Stimulated activated CD8-positive, alpha-beta memory T cell treated with anti-CD3 and anti-CD28 coated beads, Interleukin-15, amount 100 ng/mL, for 1 hour (primary cell): ENCODE results near the gene URB1.
"Not testable (repeated sequence)": the region's sequence is repeated elsewhere in the genome, so short reads cannot be mapped to it uniquely, and the experiment has no call there.

ENCODE experiments used
- DNase-seq: peaks from one replicate; pipeline ENCODE4 v3.0.0-alpha.2; 2020; ENCODE audit warnings: low read depth

Gene URB1

DNA sequence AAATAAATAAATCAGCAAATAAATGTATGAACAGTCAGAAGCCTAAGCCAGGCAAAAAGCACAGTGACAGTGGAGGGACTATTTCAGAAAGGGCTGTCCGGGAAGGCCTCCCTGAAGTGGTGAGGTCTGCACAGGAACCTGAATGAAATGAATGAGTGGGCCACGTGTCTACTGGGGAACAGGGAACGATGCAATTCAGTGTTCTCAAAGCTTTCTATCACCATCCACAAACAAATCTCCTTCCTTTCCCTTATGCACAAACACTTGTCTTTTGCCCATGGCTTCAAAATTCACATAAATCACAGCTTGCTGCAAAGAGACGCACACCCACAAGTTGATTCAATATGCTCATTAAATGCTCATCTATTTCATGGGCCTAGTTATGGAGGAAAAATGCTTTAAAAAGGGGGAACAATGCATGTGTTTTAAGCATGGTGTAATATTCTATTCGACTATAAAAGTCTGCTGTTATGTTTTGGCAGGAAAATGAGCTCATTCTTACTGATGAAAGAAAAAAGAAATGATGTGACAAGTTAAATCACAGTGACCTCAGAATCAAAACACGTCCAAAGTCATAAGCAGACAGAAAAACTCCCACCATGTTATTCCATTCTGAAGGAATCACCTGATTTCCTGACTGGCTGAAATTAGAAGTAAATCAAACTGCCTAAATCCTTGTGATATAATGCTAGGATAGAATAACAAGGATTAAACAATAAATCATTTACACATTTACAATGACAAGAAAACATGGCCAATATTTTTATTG, 21.6 kb downstream of the URB1 start:
- DNase-seq: no peak

DNA sequence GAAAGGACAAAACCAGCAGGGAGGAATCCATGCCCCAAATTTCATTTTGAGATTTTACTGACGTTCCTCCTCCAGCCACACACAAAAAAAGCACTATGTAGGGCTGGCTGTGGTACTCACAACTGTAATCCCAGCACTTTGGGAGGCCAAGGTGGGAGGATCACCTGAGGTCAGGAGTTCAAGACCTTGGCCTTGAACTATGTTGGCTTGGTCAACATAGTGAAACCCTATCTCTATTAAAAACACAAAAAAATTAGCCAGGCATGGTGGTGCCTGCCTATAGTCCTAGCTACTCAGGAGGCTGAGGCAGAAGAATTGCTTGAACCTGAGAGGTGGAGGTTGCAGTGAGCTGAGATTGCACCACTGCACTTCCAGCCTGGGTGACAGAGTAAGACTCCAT, 23.9 kb downstream of the URB1 start:
- DNase-seq: not testable (repeated sequence)

DNA sequence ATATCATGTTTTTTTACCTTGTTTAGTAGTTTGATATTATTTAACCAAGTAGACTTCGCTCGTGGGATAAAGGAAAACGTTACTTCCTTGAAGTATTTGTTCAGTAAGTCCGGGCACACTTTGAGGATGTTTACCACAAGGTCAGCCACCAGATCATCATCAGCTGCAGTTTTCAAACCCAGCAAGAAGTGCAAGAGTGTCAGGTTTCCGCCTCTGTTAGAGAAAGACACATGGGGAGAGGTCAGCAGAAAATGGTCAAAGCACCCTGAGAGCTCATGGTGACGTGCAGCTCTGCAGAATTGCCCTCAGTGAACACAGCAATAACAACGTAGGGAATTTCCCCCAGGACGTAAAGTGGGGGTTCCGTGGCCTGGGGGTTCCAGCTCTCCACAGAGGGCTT, 24.4 kb downstream of the URB1 start:
- no peak for DNase-seq

DNA sequence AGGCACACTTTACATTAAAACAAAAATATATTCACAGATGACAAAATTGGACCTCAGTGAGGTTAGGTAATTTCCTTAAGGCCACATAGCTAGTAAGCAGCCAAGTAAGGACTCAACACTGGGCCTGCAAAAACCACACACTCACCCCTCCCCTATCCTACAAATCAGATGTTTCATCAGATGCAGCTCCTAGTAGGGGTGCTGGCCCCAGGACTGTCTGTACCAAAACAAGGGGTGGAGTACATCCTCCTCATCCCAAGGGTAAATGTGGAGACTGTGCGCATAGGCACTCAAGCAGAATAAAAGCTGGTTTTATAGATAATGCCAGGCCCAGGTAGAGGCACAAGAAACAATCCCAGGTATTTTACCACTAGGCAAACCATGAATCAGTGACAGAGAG, 25.7 kb downstream of the URB1 start:
- no peak for DNase-seq

DNA sequence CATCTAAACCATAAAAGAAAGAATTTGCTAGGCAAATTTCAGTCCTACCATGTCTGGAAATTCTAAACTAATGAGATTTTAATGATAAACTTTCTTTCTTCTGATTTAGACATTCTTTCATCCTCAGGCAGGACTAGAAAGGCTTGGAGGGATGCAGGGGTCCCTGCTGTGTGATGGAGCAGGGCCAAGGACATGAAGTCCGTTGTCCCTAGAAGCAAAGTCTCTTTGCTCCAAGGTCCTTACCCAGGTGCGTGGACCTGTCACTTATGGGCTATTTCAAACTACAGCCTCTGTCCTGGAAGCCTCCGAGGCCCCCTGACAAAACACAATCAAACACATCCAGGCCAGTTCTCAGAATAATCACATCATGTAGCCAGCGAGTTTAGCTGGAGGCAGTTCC, 26.6 kb downstream of the URB1 start:
- no peak for DNase-seq

DNA sequence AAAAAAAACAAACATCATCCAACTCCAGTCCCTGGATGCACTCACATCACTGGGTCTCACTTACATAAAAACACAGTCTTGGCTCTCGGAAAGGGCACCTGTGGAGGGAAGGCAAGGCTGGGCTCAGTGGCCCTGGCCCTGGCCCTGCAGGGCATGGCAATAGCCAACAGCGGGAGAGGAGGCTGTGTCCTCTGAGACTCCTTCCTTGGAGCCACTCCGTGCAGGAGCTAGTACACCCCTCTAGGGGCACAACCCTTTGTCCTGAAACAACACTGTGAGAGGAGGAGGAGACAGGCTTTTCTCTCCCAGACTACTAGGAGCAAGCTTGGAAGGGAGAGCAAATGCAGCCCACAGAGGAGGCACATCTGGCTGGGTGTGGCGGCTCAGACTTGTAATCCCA, 28.0 kb downstream of the URB1 start:
- no peak for DNase-seq

DNA sequence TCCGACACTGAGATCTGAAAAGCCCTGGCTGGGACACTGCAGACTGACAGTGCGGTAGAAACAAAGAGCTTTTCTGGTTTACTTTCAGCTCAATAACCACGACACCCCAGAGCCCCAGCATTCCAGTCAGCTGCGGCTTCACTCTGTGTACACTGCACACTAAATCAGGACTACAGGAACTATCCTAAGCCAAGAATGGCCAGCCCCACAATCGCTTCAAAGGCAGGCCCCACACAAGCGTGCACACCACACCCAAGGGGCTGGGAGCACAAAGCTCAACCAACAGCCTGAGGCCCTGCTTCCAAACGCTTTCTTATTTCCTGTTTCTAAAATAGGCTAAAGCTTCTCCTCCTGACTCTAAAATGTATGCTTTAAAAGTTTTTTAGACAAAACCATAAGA, 28.4 kb downstream of the URB1 start:
- DNase-seq: no peak

DNA sequence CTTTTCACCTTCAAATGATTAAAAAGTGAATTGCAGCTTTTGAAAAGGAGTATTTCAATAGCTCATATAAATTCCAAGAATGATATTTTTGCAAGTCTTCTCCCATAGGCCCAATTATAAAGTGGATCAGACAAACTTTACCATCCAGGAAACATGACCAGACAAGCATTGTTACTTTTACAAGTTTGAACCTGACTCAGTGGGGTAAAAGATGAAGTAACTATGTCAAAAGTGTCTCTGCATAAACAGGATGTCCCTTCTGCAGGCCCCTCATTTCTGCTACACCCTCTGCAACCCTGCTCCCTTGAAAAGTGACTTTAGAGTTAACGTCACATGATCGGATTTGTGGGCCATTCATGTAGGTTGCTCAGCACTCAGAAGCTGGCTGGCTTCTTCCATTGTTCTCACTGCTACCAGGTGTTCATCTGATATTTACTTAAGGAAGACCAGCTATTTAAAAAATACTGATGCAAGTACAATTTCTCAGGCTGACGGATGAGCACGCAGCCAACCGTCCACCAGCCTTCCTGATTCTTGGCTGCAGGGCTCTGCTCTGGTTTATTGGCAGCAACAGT, 32.3 kb downstream of the URB1 start:
- DNase-seq: no peak

DNA sequence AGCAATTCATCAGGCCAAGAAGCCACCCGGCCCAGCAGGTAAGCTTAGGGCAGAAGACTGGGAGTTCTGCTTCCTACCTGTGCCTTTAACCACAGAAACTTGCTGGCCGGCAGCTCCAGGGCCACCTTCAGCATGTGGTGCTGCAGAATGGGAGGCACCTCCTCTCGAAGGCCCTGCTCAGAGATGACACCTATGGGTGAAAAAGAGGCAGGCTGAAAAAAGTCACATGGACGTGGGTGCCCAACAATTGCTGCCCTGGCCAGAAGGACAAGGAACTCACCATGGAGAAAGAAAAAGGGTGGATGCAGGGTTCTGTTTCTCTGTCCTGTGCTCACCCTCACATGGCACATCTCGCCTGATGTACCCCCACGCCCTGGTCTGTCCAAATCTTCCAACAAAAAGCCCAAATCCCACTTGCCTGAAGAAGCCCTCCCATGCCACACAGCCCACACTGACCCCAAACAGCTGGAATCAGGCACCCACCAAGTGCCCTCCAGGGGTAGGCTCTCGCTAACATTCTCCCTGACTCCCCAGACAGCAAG, 33.0 kb downstream of the URB1 start:
- no peak for DNase-seq

DNA sequence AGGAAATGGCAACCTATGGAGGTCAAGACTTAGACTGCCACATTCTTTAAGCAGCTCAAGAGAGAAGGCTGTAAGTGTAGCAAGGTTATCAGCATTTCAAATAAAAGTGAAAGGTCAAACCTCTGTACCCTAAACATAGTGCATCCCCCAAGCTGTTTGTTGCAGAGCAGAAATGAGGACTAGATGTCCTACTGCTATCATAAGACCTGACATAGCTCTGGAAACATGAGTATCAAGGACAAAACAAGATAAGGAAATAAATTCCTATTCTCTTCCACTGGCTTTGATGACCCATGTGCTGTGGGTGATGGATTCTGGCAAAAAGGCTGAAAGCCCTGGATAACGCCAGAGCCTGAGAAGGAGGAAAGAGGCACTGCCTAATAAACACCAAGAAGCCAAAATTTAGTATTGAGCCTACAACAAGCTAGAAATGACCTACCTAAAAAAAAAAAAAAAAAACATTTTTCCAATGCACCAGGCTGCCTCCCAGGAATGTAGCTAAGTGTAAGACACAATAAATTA, 35.9 kb downstream of the URB1 start:
- DNase-seq: no peak

DNA sequence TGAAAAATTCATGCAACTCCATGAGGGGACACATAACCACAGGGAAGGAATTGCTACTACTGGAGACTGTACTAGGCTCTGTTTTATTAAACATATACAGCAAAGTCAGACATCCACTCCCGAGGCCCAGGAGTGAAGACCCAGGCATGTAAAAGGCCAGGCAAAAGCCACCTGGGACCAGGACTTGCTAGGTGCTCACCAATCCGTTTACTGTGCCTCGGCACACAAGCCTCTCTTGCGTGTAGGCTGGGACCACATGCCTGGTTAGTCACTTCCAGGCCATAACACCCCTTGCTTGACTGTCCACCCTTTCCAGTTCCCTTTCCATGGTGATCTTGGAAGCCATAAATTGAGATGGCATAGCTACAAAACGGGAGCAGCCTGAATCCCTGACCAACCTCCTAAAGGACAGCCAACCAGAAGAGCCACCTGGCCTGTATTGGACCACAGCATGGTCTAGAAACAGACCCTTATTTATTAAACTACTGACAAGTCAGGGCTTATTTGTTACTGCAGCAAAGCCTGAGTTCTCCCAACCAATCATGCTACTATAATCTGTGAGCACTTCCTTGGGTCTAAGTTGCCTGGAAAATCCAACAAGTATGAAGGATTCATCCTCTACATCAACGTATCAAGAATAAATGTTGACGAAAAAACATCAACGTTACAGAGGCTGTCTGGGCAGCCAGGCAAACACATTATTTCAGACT, 39.7 kb downstream of the URB1 start:
- DNase-seq: no peak

DNA sequence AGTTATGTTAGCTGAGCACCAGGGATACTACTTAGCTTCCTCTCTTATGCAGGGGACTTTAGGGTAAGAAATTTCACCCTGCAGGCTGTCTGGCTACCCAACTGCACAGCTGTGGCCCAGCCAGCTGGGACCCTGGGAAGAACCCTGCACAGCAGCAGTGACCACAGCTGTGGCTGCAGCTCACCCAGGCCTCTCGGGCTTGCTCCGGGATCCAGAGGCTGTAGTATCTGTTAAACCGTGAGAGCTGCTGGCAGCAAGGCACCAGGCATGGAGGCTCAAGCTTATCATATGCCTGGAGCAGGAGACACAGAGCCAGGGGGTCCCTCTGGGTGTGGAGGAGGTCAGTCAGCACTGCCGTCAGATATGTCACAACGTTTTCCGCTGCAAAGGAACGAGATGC, 40.3 kb downstream of the URB1 start:
- DNase-seq: no peak

DNA sequence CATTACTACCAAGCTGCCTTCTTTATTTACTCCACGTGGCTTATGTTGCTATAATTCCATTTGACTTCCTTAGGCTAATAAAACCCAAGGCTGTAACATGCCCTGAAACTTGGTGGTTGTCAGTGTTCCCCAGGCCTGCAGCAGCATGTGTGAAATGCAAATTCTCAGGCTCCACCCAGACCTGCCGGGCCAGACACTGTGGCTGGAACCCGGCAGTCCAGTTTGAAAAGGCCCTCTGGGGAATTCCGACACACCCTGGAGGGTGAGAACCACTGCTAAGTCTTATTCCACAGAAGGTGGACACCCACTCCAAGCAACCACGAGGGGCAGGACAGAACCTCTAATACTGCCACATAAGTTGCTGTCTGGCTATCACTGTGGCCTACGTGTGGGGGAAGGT, 41.4 kb downstream of the URB1 start:
- DNase-seq: no peak

DNA sequence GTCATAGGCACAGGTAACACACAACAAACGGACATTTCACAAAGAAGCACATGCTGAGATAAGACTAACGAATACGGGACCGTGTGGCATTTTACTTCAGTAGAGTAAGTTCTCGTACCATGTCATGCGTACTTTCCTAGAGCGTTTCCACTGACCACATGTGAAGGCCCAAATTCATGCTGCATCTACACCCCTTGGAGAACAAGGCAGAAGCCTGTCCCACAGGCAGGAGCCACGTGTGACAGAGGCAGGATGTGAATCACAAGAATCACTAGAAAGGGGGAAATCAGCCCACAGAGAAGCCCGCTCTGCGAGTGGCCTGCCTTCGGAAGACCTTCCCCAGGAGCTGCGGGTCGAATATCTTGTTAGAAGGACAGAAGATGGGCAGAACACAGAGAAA, 41.8 kb downstream of the URB1 start:
- DNase-seq: no peak

DNA sequence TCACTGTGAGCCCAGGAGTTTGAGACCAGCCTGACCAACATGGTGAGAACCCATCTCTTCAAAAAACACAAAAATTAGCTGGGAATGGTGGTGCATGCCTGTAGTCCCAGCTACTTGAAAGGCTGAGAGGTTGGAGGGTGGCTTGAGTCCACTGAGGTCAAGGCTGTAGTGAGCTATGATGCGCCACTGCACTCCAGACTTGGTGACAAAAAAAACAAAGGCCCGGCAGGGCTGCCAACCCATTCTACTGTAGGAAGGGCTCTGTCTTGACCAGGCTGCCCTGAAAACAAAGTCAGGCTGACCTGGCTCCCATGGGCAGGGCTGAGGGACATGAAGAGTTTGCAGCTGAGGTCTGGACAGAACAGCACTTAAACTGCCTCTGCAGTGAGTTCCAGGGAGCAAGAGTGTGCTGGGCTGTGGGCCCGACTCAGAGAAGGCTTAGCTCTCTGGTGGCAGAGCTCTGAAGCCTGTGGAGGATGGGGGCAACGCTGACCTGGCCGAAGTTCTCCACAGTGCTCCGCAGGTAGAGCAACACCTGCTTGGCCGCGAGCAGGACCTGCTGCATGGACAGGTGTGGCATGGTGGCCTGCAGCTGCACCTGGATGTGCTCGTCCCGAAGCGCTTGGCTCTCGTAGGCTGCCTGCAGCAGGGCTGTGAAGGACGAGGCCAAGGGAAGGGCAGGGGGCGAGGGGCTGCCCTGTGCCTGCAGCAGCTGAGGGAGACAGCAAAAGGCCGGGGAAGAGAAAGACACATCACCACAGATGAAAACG, 42.4 kb downstream of the URB1 start:
- no peak for DNase-seq

DNA sequence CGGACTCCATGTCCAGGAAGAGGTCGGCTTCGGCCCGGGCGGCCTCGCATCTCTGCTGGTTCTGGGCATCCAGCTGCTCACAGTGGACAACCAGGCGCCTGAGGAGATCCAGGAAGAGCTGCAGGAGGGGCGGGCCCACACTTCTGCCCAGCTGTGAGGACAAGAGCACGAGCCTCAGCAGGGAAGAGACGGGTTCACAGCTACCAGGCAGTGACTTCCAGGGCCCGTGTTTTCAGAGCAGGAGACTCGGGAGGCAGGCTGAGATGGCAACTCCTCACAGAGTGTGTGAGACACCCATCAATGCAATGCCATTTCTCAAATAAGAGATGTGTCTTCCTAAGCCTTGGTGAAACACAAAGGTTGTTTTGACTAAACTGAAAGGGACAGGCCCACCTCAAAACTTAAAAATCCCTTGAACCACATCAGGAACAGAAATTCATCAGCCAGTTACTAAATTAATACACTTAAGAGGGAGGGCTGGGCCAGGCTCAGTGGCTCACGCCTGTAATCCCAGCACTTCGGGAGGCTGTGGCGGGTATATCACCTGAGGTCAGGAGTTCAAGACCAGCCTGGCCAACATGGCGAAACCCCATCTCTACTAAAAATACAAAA, 43.4 kb downstream of the URB1 start:
- no peak for DNase-seq

DNA sequence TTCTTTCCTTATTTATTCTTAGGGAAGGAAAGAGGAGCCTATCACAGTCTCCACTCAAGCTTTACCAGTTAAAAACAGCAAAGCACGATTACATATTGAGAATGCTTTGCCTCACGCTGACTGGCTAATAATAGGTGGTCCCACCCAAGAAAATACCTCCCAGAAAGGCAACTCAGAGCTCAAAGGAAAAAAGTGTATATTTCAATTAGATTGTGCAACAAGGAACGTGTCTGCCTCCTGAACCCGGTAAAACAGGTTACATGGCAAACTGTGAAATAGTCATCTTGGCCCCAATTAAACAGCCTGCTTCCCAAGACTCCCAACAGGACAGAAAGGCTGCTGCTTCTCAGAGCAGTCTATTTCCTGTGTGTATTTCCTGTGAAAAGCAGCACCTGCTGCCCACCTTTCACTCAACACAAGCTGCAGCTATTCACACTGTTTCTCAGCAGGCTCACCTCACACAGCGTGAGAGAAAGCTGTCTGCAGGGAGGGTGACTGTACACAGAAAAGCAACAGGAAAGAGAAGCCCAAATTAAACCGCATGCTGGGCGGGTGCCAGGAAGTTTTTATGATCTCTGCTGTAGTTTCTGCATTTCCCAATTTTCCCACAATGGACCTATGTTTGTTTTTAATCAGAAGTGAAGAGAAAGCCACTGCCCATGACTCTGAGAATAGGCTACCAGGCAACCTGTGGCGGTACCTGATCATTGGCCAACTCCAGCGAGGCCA, 44.0 kb downstream of the URB1 start:
- DNase-seq: no peak

DNA sequence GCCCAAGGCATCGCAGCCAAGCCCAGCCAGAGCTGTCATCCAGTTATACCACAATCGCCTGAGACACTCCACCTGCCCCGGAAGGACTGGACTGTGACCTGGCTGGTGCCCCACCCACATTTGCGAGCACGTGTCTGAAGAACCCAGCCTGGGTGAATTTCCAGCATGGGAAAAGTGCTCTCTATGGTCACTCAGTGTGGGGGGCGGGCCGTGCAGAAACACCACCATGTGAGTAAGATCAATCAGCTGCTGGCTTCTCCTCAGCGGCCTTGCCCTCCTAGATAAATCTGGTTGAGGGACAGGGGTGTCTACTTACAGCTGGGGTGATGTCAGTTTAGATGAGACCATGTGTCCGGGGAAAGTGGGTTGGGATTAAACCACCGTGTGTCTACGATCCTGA, 44.8 kb downstream of the URB1 start:
- no peak for DNase-seq

DNA sequence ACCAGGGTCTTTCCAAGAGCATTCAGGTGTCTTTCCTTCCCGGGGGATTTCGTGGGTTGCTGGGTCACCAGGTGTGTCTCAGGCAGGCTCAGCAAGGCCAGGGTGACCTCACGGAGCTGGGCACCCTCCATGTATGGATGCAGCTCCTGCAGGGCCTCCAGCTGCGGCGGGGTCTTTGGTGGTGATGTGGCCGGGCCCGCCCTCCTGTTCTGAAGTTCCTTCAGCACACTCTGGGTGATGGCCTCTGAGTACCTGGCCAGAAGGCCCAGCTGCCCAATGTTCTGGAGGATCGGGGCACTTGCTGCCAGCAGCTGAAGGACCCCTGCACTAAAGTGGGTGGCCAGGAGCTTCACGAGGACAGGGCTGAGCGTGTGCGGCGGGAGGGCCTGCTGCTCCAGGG, 45.5 kb downstream of the URB1 start:
- DNase-seq: no peak

DNA sequence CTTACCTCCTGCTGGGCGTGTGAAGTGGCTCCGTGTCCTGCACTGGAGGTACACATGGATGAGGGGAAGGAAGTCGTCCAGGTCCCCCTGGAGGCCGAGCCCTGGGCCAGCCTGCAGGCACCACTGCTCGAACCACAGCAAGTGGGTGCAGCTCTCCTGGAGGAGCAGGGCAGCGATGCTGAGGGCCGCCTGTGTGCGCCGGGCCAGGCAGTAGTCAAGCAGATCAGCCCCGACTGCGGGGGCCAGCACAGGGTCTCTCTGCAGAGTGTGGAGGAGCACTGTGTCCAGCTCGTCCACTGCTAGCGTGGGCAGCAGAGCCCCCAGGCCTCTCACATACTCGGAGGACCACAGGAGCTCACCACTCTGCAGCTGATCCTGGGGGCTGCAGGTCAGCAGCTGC, 45.9 kb downstream of the URB1 start:
- DNase-seq: no peak
